H7 (cell line): ENCODE results near the gene DPF3. TPM values are rescaled to one million over a fixed set of nuclear protein-coding genes. Genes with fewer than 3 reads are reported as not detected.

Source experiments
- DNase-seq: peaks from one replicate; pipeline ENCODE4 v3.0.0; 2012
- H3K27me3 ChIP-seq: 2 replicates; pipeline ENCODE4 v1.6.0; 2011; ENCODE audit warnings: mild to moderate bottlenecking, low read length; ENCODE audit not compliant: control insufficient read depth, insufficient read depth
- H3K36me3 ChIP-seq: replicated peaks from 2 replicates; pipeline ENCODE4 v1.5.1; 2011; ENCODE audit warnings: low read length; ENCODE audit not compliant: control insufficient read depth, insufficient read depth
- H3K4me3 ChIP-seq: 2 replicates; pipeline ENCODE4 v1.5.1; 2011; ENCODE audit warnings: low read depth, mild to moderate bottlenecking, control low read depth, low read length, moderate library complexity; ENCODE audit not compliant: insufficient read depth
- total RNA-seq: library from RNA; depleted of rRNA; stranded (reverse); fragments of >200 nt; shearing (Covaris generic); gene quantifications from 2 replicates; pipeline ENCODE4 v1.2.3, GENCODE V29; 2014

The DPF3 gene
- total RNA-seq, 1 experiment from 2014 or later = 0.59 TPM

DNA sequence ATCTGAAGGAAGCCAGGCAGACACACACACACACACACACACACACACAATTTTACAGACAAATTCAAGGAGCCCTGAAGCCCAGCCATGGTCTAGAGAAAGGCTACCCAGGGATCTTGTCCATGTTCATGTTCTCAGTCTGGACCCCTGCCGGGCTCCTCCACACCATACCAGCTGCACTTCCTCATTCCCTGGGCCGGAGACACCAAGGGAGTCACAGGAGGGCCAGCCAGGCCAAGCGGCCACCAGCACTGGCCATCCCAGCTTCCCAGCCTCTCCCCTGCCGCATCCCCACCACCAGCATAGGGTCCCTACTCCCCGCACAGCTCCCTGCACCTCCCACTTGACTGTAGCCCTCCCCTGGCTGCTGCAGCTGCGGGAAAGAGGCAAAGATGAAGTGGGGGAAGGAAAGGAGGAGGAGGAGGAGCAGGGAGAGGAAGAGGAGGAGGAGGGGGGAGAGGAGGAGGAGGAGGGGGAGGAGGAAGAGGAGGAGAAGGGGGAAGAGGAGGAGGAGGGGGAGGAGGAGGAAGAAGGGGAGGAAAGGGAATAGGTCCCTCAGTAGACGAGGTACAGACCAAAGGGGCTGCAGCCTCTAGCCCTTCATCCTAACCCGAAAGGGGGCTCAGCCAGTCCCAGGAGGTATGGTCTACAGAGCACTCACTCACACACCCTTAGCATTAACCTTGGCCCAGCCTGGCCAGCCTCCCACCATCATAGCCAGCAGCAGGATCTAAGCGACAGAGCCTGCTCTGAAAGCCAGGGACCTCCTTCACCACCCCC lies 293.2 kb downstream of the DPF3 start:
- H3K36me3 ChIP-seq = no peaks in the 10 kb centered on the region
- DNase-seq = peak; percentile 63

DNA sequence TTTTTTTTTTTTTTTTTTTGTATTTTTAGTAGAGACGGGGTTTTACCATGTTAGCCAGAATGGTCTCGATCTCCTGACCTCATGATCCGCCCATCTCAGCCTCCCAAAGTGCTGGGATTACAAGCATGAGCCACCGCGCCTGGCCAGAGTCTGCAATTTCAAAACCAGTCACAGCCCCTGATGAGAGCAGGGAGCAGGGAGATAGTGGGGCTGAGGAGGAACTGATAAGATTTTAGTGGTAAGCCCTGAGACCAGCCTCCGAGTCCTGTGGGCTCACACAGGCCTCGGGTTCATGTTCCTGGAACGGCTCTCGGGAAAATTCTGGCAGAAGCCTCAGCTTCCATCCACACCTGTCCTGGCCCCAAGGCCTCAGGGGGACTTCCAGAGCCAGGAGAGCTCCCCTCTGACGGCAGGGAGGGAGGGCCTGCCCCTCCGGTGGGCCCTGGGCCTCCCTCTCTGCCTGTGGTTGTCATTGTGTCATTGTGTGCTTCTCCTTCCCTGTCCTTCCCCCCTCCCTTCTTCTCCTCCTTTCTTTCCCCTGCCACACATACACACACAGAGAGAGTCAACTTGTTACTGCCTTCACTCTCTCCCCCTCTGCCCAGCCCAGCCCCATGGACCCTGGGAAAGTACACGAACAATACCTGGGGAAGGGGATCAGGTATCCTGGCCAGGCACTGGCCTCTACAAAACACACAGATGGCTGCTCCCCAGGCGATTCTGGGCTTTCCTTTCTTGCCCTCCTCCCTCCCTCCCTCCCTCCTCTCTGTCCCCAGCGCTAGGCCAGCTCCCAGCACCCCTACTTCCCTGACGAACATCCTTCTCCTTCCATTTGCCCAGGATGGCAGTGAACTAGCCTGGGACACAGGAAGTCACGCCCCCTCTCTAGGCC lies 294.1 kb downstream of the DPF3 start:
- DNase-seq = peak; percentile 60
- Histone ChIP-seq H3K36me3 (no peaks in the 10 kb centered on the region), H3K4me3 (no peak overlapping the region), H3K27me3 (no peaks in the 10 kb centered on the region)

More for the DNA sequence above, 293.2 kb downstream of the DPF3 start:
- Histone ChIP-seq H3K27me3 (no peaks in the 10 kb centered on the region), H3K4me3 (no peak overlapping the region)

DNA sequence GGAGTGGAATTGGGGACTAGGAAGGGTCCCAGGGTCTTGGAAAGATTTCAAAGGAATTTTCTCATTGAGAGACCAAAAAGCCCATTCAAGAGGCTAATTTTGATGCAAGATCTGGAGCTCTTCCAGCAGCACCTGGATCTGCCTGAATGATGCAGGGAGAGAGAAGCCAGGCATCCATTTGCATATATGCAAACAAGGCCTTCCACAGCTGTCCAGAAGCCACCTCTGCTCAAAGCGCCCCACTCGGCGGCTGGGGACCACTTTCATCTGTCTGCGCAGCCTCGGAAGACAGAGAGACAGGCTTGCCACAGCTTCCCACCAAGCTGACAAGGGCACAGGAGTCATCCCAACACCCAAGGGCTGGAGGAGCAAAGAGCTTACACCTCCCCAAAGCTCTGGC lies 295.6 kb downstream of the DPF3 start:
- H3K27me3 ChIP-seq = no peaks in the 10 kb centered on the region
- H3K36me3 ChIP-seq = no peaks in the 10 kb centered on the region
- no peak for DNase-seq
- no peak overlapping the region for H3K4me3 ChIP-seq

DNA sequence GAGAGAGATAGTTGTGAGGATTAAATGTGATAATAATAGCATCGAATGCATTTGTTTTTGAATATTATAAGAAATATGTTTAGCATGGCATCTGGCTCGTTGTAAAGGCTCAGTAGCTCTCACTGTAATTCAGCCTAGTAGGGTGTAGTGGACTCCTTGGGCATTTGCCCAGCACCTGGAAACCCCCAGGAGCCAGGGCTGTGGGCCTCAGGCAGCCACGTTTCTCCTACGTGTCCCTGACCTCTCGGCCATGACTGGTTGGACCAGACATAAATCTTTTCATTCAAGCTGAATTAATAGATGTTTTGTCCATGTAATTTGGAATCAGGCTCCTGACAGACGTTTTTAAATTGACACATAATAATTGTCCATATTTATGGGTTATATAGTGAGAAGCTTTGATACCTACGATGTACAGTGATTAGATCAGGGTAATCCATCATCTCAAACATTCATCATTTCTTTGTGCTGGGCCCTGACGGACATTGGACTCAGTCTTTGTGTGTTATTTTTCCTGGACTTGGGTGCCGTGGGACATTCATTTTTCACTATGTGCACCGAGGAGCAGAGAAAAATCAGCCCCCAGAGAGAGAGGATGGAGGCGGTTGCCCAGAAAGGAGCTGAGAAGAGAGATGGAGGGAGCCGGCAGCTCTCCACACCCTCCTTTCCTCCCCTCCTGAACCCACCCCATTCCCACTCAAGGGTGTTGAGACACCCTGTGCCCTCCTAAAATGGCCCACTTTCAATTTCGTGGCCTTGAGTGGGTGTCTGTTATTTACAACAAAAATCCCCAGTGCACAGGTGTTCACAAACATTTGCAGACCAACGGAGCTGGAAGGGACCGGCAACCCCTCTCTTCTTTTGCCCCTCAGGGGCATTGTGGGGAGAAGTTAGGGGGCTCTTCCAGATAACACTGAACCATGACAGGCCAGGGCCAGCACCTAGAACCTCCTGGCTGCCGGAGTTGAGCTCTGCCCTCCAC lies 296.4 kb downstream of the DPF3 start:
- no peak for DNase-seq
- no peaks in the 10 kb centered on the region for H3K36me3 ChIP-seq
- no peak overlapping the region for H3K4me3 ChIP-seq
- H3K27me3 ChIP-seq = no peaks in the 10 kb centered on the region

DNA sequence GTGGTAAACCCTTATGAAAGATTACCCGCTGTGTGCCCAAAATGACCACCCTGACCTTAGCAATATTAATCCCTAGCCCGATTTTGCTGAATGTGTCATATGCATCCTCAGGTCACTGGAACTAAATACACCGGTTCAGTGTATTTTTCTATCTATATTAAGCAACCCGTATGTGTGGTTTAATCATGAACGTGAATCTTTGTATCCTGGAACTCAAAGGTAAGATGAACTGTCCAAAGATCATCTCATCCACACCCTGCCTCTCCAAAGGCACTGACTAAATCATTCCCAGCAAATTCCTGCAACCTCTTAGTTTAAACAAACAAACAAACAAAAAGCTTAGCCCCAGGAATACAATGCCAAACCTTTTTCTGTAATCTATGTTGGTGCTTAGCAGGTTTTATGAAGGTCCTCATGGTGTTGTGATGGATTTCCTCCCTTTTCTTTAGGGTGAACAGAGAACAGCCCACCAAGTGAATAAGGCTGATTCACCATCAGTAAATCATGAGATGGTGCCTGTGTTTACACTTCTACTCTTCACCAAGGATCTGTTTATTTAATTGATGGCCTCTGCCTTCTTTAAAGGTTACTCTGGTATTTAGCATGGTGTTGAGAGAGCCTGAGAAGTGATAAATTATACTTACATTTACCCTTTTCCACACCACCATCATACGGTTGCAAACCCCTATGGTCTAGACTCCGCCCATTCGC lies 298.6 kb downstream of the DPF3 start:
- Histone ChIP-seq H3K4me3 (no peak overlapping the region), H3K36me3 (no peaks in the 10 kb centered on the region)

DNA sequence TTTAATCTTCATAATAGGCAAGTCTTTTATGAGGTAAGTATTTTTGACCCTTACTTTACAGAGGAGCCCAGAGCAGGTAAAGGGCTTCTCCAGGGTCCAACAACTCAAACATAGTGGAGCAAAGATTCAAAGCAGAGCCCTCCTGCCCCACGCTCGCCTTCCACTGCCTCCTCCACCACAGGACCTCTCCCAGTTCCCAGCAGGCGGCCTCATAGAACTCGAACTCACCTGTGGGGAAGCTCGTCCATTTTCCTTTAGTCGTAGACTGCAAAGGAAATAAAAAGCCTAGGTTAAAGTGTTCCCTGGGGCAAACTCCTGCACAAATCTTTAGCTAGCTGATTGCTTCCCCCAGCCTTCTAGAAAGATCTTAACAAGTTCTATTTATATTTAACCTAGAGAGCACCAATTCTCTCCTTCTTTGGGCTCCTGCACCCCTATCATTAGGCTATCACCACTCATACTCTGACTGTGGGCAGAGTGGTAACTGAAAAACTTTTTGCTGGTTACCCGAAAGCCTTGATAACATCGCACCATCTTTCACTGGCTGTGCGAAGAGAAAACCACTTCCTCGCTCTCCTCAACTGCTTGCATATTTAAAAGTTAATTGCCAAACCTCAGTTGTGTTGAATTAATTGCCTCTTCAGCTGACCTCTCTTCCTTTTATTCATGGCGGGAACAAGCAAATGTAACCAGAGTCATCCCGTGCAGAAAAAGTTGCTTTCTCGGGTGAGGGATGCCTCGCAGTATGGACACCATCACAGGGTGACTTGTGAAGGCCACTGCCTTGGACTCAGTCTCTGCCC lies 299.6 kb downstream of the DPF3 start:
- no peak overlapping the region for H3K4me3 ChIP-seq
- no peaks in the 10 kb centered on the region for H3K36me3 ChIP-seq
- H3K27me3 ChIP-seq = no peaks in the 10 kb centered on the region; the same call in 1 of the 2 replicates
- DNase-seq = no peak

More for the DNA sequence above, 298.6 kb downstream of the DPF3 start:
- no peaks in the 10 kb centered on the region; the same call in 1 of the 2 replicates for H3K27me3 ChIP-seq
- no peak for DNase-seq

DNA sequence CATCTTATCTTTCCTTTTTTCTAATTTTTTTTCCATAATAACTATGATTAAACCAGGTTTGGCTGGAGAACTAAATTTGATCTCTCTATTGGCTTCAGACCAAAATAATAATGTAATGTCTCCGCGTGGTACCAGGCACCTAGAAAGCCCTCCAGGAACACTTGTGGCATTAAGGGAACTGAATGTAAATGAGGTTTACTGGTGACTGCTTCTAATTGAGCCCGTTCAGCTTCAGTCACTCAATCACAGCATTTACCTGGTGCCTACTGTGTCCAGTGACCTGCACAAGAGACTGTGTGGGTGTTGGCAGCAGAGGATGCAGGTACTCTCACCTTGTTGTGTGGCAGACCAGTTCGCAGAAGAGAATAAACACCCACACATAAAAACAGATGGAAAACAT lies 302.5 kb downstream of the DPF3 start:
- no peaks in the 10 kb centered on the region; the same call in 1 of the 2 replicates for H3K27me3 ChIP-seq
- H3K36me3 ChIP-seq = no peaks in the 10 kb centered on the region
- no peak for DNase-seq

DNA sequence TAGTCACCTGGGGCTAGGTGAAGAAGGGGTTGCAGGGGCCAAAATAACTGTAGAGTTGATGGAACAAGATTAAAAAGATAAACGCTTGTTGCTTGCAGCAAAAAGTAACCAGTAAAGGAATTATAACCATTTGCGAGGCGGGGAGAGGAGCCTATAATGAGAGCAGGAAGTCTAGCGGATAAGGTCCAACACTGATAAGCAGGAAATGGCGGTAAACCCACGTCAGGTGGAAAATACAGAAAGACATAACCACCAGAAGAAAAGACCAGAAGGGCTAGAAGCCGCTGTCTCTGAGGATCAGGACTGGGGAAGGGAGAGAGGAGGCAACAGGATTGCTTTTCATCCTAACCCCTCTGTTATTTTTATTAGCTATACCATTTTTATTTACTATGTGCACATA lies 303.3 kb downstream of the DPF3 start:
- Histone ChIP-seq H3K27me3 (no peaks in the 10 kb centered on the region; the same call in 1 of the 2 replicates), H3K36me3 (no peaks in the 10 kb centered on the region), H3K4me3 (no peak overlapping the region)
- no peak for DNase-seq

More for the DNA sequence above, 302.5 kb downstream of the DPF3 start:
- H3K4me3 ChIP-seq = no peak overlapping the region

DNA sequence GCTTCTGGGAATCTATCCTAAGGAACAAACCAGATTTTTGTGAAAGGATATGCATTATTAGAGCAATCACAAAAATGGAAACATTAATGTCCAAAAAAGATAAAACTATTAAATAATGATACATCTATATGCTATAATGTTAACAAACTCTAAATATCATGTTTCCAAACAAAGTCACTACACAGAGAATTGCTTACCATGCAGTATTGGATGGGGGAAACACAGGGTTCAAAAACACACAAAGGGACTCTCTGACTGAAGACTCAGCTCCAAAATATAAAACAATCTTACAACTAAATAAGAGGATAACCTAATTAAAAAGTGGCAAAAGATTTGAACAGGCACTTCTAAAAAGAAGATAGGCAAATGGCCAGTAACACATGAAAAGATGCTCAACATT lies 304.2 kb downstream of the DPF3 start:
- Histone ChIP-seq H3K4me3 (no peak overlapping the region), H3K36me3 (no peaks in the 10 kb centered on the region), H3K27me3 (no peaks in the 10 kb centered on the region; the same call in 1 of the 2 replicates)
- no peak for DNase-seq

DNA sequence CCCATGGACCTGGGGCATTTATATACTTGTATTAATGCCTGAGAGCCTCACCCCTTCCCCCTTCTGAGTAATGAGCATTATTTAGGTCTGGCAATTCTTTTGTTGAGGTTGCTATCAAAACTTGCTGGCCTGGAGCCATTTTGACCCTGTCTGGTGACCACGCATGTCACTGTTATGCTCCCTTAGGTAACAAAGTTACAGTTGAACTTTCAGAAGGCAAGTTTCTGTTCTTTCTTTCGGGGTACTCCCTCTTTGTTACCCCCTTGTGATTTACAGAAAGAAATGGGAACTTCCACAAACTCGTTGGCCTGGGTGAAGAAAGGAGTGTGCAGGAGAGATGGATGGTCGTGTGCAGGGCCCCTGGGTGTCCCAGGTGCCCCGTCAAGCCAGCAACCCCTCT lies 305.4 kb downstream of the DPF3 start:
- no peaks in the 10 kb centered on the region; the same call in 1 of the 2 replicates for H3K27me3 ChIP-seq
- DNase-seq = no peak
- no peak overlapping the region for H3K4me3 ChIP-seq
- H3K36me3 ChIP-seq = no peaks in the 10 kb centered on the region

DNA sequence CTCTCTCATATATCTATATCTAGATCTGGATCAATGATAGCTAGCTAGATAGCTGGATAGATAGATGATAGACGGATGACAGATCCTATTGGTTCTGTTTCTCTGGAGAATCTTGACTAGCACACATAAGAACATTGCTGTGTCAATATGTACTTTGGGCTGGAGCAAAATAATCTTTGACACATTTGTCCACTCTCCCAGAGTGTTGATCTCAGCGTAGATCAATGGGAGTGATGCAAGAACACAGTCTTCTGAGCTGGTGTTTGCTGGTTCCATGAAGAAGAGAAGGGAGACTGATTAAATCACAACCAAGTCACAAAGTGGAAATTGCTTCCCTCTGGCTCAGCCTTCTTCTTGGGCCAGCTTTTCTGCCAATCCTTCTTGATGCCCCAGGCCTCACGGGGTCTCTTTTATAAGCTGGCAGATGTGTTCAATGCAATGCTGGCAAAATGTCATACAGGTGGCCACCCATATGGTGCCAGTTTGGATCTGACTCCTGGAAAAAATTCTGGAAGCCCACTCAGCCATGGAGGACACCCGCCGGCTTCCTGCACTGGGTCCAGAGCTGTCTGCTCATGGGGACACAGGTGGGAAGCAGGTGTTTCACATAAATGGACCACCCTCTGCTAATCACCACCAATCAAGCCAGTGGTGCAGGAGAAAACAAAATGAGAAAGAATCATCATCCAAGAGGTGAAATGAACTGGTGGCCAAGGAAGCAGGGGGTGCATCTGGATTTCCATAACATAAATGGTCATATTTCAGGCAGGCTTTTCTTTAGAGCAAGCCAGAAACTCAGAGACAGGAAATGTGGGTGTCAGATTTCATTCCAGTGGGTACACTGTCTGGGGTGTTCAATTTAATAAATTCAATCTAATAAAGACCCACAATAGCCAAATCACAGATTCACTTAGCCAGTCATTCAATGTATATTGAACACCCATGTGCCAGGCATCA lies 310.3 kb downstream of the DPF3 start:
- DNase-seq = no peak
- Histone ChIP-seq H3K27me3 (no peaks in the 10 kb centered on the region; the same call in 1 of the 2 replicates), H3K36me3 (no peaks in the 10 kb centered on the region), H3K4me3 (no peak overlapping the region)

DNA sequence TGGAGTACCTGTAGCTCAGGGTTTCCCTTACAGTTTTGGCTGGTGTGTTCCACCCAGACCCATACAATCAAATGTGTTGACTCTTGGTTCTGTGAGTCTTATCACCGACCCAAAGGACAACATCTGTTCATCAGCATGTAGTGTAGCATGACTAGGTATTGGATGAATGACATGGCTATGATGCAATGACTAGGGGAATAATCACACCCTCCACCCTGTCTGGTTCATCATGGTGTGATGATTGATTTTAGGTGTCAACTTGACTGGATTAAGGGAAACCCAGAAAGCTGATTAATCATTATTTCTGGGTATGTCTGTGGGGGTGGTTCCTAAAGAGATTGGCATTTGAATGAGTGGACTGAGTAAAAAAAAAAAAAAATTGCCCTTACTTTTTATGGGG lies 311.3 kb downstream of the DPF3 start:
- no peak for DNase-seq
- no peaks in the 10 kb centered on the region; the same call in 1 of the 2 replicates for H3K27me3 ChIP-seq
- no peak overlapping the region for H3K4me3 ChIP-seq
- no peaks in the 10 kb centered on the region for H3K36me3 ChIP-seq
